Activated CD4-positive, alpha-beta T cell treated with anti-CD3 and anti-CD28 coated beads, Interleukin-2, amount 50 U/mL, for 1 hour (primary cell): ENCODE results near the gene EHD1.
"Not testable (repeated sequence)": the region's sequence is repeated elsewhere in the genome, so short reads cannot be mapped to it uniquely, and the experiment has no call there.

Experiments used
- DNase-seq: peaks from one replicate; pipeline ENCODE4 v3.0.0-alpha.2; 2020

EHD1 gene

GRCh38 chr11:64855596-64856304 is 22.7 kb downstream of the EHD1 start:
- no peak for DNase-seq

GRCh38 chr11:64854534-64855502 is 23.6 kb downstream of the EHD1 start:
- peak; percentile 46 for DNase-seq

- DNase-seq, result no peak
These were observed 24.3 kb downstream of the EHD1 start for GRCh38 chr11:64854157-64854533.

- peak; percentile 41 for DNase-seq
These were observed 24.7 kb downstream of the EHD1 start for GRCh38 chr11:64853709-64854108.

- DNase-seq, result no peak
These were observed 25.5 kb downstream of the EHD1 start for GRCh38 chr11:64852804-64853509.

- DNase-seq, result no peak
These were observed 26.5 kb downstream of the EHD1 start for GRCh38 chr11:64851831-64852351.

- no peak for DNase-seq
These were observed 27.3 kb downstream of the EHD1 start for GRCh38 chr11:64850979-64851567.

GRCh38 chr11:64849598-64850356 is 28.6 kb downstream of the EHD1 start:
- no peak for DNase-seq

- DNase-seq, result no peak
These were observed 29.4 kb downstream of the EHD1 start for GRCh38 chr11:64848826-64849597.

- DNase-seq, result no peak
These were observed 30.1 kb downstream of the EHD1 start for GRCh38 chr11:64848214-64848825.

GRCh38 chr11:64846998-64847666 is 31.3 kb downstream of the EHD1 start:
- DNase-seq, result peak; percentile 93

GRCh38 chr11:64845776-64846129 is 32.7 kb downstream of the EHD1 start:
- not testable (repeated sequence) for DNase-seq

- DNase-seq, result no peak
These were observed 33.2 kb downstream of the EHD1 start for GRCh38 chr11:64845129-64845775.

- peak; percentile 69 for DNase-seq
These were observed 33.9 kb downstream of the EHD1 start, which contains the start of gene CDC42BPG for GRCh38 chr11:64844330-64845128. TSS of gene CDC42BPG (minus strand) at chr11:64844653. CDS start at chr11:64844569, 84 bp downstream.

GRCh38 chr11:64843686-64844329 is 34.6 kb downstream of the EHD1 start:
- DNase-seq, result no peak

- no peak for DNase-seq
These were observed 35.4 kb downstream of the EHD1 start for GRCh38 chr11:64842851-64843685.

- no peak for DNase-seq
These were observed 36.1 kb downstream of the EHD1 start for GRCh38 chr11:64842366-64842759.
